H1 (cell line): ENCODE measurements around the gene MCM3AP. TPM values are rescaled to one million over a fixed set of nuclear protein-coding genes. Genes with fewer than 3 reads are reported as not detected.

Experiments
- CTCF ChIA-PET: fragments of 300-600 bp; sonication (Branson Sonifier 250); formaldehyde crosslinking; loops from one replicate; lab custom pipeline; 2021; ENCODE audit not compliant: partially characterized antibody; lab: Charles Lee
- POLR2A ChIA-PET: fragments of 300-600 bp; sonication (Branson Sonifier 250); formaldehyde crosslinking; loops from one replicate; lab custom pipeline; 2021; ENCODE audit warnings: inconsistent platforms; ENCODE audit not compliant: partially characterized antibody; lab: Charles Lee
- DNase-seq, 2 experiments: peaks; one replicate each; pipeline versions ENCODE4 v3.0.0 to v3.0.0-alpha.2; 2010 to 2022; ENCODE audit warnings: low spot score in 2 of 2, low read depth in 1 of 2, mixed read lengths in 1 of 2
- FAIRE-seq: peaks from 2 replicates; lab custom pipeline; 2011; peaks lifted over from hg19 to GRCh38; lab: Jason Lieb, UNC
- H2AFZ ChIP-seq: 2 replicates; pipeline ENCODE4 v1.8.1; 2012; ENCODE audit warnings: low read length, inconsistent platforms
- H2AK5ac ChIP-seq: 2 replicates; pipeline ENCODE4 v1.6.1; 2013; ENCODE audit warnings: low read depth, low read length
- H2BK120ac ChIP-seq: replicated peaks from 2 replicates; pipeline ENCODE3; 2013; ENCODE audit warnings: low read depth, low read length, inconsistent platforms
- H2BK12ac ChIP-seq: 2 replicates; pipeline ENCODE4 v1.6.1; 2013; ENCODE audit warnings: low read depth, low read length
- H2BK15ac ChIP-seq: 2 replicates; pipeline ENCODE4 v1.6.1; 2013; ENCODE audit warnings: low read length
- H2BK20ac ChIP-seq: 2 replicates; pipeline ENCODE4 v1.6.1; 2013; ENCODE audit warnings: low read length
- H2BK5ac ChIP-seq: 2 replicates; pipeline ENCODE4 v1.6.1; 2013; ENCODE audit warnings: low read depth, low read length
- H3K14ac ChIP-seq: 2 replicates; pipeline ENCODE4 v1.6.1; 2013; ENCODE audit warnings: inconsistent platforms; ENCODE audit not compliant: insufficient read length
- H3K18ac ChIP-seq: 2 replicates; pipeline ENCODE4 v1.6.1; 2013; ENCODE audit warnings: low read length; ENCODE audit errors: extremely low read depth
- H3K23ac ChIP-seq: 2 replicates; pipeline ENCODE4 v1.6.1; 2013; ENCODE audit warnings: inconsistent platforms; ENCODE audit not compliant: insufficient read length
- H3K23me2 ChIP-seq: 2 replicates; pipeline ENCODE4 v1.6.1; 2013; ENCODE audit warnings: low read depth, low read length
- H3K27ac ChIP-seq: 2 replicates; pipeline ENCODE4 v1.6.1; 2011; ENCODE audit warnings: low read depth, low read length, inconsistent platforms
- H3K27me3 ChIP-seq, 4 experiments: replicated peaks in 1 of 4; 1 replicate in 1 of 4; 2 replicates in 3 of 4; pipeline versions ENCODE4 v1.6.1 to v1.8.1; 2011 to 2013; ENCODE audit warnings: low read length in 3 of 4, mild to moderate bottlenecking in 3 of 4, inconsistent platforms in 2 of 4, mixed read lengths in 2 of 4, moderate library complexity in 1 of 4; ENCODE audit not compliant: control insufficient read depth in 3 of 4, insufficient read depth in 3 of 4; ENCODE audit errors: extremely low read depth in 1 of 4
- H3K36me3 ChIP-seq, 4 experiments: 2 replicates each; pipeline versions ENCODE4 v1.6.1 to v1.8.1; 2011 to 2013; ENCODE audit warnings: mild to moderate bottlenecking in 4 of 4, low read length in 3 of 4, moderate library complexity in 2 of 4, control low read depth in 1 of 4, inconsistent platforms in 1 of 4; ENCODE audit not compliant: insufficient read depth in 4 of 4, control insufficient read depth in 2 of 4
- H3K4ac ChIP-seq: replicated peaks from 2 replicates; pipeline ENCODE3; 2013; ENCODE audit warnings: low read length, low read depth, mixed read lengths, inconsistent platforms; ENCODE audit not compliant: insufficient read length
- H3K4me1 ChIP-seq, 4 experiments: replicated peaks in 1 of 4; 1 replicate in 1 of 4; 2 replicates in 3 of 4; pipeline versions ENCODE4 v1.6.1 to v1.8.1; 2011 to 2013; ENCODE audit warnings: low read length in 3 of 4, inconsistent platforms in 2 of 4, mixed read lengths in 1 of 4; ENCODE audit not compliant: insufficient read depth in 4 of 4, control insufficient read depth in 3 of 4
- H3K4me2 ChIP-seq, 2 experiments: 2 replicates each; pipeline versions ENCODE4 v1.6.1 to v1.8.1; 2011 to 2013; ENCODE audit warnings: low read depth in 2 of 2, low read length in 2 of 2, control low read depth in 1 of 2, inconsistent platforms in 1 of 2, mild to moderate bottlenecking in 1 of 2; ENCODE audit not compliant: insufficient read depth in 1 of 2
- H3K4me3 ChIP-seq, 4 experiments: fragments of 200-600, 300-600 bp in 1 of 4; sonication (generic), shearing (Covaris generic), sonication (Bioruptor Twin) in 1 of 4; 2 replicates each; pipeline versions ENCODE4 v1.5.1 to v1.8.1; 2011 to 2016; ENCODE audit warnings: low read length in 4 of 4, low read depth in 3 of 4, control low read depth in 2 of 4, inconsistent platforms in 2 of 4, mild to moderate bottlenecking in 2 of 4, mixed read lengths in 1 of 4, moderate library complexity in 1 of 4; ENCODE audit not compliant: insufficient read depth in 2 of 4; ENCODE audit errors: extremely low read depth in 1 of 4
- H3K56ac ChIP-seq: replicated peaks from 2 replicates; pipeline ENCODE3; 2013; ENCODE audit warnings: low read depth, mild to moderate bottlenecking, mixed read lengths, low read length, inconsistent platforms; ENCODE audit not compliant: insufficient read length
- H3K79me1 ChIP-seq: 2 replicates; pipeline ENCODE4 v1.6.1; 2013; ENCODE audit warnings: low read depth, low read length, control low read depth
- H3K79me2 ChIP-seq, 2 experiments: 2 replicates each; pipeline versions ENCODE4 v1.6.1 to v1.8.1; 2012 to 2013; ENCODE audit warnings: low read length in 2 of 2, mild to moderate bottlenecking in 2 of 2, inconsistent platforms in 1 of 2; ENCODE audit not compliant: insufficient read depth in 2 of 2, control insufficient read depth in 1 of 2
- H3K9ac ChIP-seq, 4 experiments: replicated peaks in 1 of 4; 1 replicate in 1 of 4; 2 replicates in 3 of 4; pipeline versions ENCODE4 v1.6.1 to v1.8.1; 2011 to 2013; ENCODE audit warnings: low read depth in 3 of 4, low read length in 3 of 4, control low read depth in 2 of 4, mild to moderate bottlenecking in 2 of 4, moderate library complexity in 2 of 4, inconsistent platforms in 1 of 4; ENCODE audit errors: extremely low read depth in 1 of 4
- H3K9me3 ChIP-seq, 2 experiments: 2 replicates each; pipeline versions ENCODE4 v1.6.1 to v1.8.1; 2012 to 2013; ENCODE audit warnings: mild to moderate bottlenecking in 2 of 2, moderate library complexity in 2 of 2, control low read depth in 1 of 2, inconsistent platforms in 1 of 2, low read depth in 1 of 2, low read length in 1 of 2, mixed read lengths in 1 of 2; ENCODE audit not compliant: insufficient read depth in 2 of 2
- H4K20me1 ChIP-seq, 2 experiments: replicated peaks in 1 of 2; 2 replicates each; pipeline versions ENCODE3 to v1.8.1; 2011 to 2013; ENCODE audit warnings: inconsistent platforms in 2 of 2, low read length in 2 of 2, mild to moderate bottlenecking in 1 of 2; ENCODE audit not compliant: insufficient read depth in 2 of 2, control insufficient read depth in 1 of 2
- H4K5ac ChIP-seq: 2 replicates; pipeline ENCODE4 v1.6.1; 2013; ENCODE audit warnings: low read length, low read depth, mixed read lengths, inconsistent platforms; ENCODE audit not compliant: insufficient read length
- H4K8ac ChIP-seq: 2 replicates; pipeline ENCODE4 v1.8.0; 2013; ENCODE audit warnings: mild to moderate bottlenecking, moderate library complexity, low read length, inconsistent platforms; ENCODE audit not compliant: insufficient read depth; ENCODE audit errors: extremely low read depth
- H4K91ac ChIP-seq: replicated peaks from 2 replicates; pipeline ENCODE3; 2013; ENCODE audit warnings: low read length, mixed read lengths, inconsistent platforms; ENCODE audit not compliant: insufficient read length
- WGBS, 2 experiments: shearing (Covaris generic) in 1 of 2; methylation state at CpG; one replicate each; pipeline versions ENCODE4 v1.1.6 to v1.1.7; 2013 to 2015; ENCODE audit warnings: low lambda C conversion rate in 2 of 2, mixed read lengths in 2 of 2, inconsistent platforms in 1 of 2, low coverage in 1 of 2, missing lambda C conversion rate in 1 of 2; ENCODE audit not compliant: insufficient replicate concordance in 2 of 2, insufficient coverage in 1 of 2, insufficient read length in 1 of 2; ENCODE audit errors: extremely low coverage in 1 of 2, missing lambda C conversion rate in 1 of 2; 5-methylcytosine and 5-hydroxymethylcytosine counted together
- polyA plus RNA-seq, 7 experiments: library from polyadenylated mRNA; depleted of rRNA in 3 of 7; stranded (reverse) in 5 of 7; unstranded in 2 of 7; fragments of >200 nt in 5 of 7; fragments of 200-250 nt in 2 of 7; gene quantifications; 1 replicate in 5 of 7; 2 replicates in 1 of 7; 4 replicates in 1 of 7; pipeline versions ENCODE4 v1.2.1 to v1.2.3, GENCODE V29; 2011 to 2013; ENCODE audit warnings: missing spikeins in 2 of 7, mixed read lengths in 2 of 7
- total RNA-seq: library from RNA; stranded (reverse); fragmentation: NEBNext Ultra II Directional; extraction: Animal tissue kit (Norgen Biotek cat#: 25700); gene quantifications from 2 replicates; pipeline ENCODE4 v1.2.1, GENCODE V29; 2021

MCM3AP gene
- total and polyA plus RNA-seq, 2 of the 8 experiments (the other 6 are each of a cell fraction or from before 2014, with no cell fraction given) = 37.2 to 119 TPM

GRCh38 chr21:46229923-46230260 is 55.5 kb downstream of the MCM3AP start:
- Histone ChIP-seq H3K14ac (no peak overlapping the region), H4K8ac (no peak overlapping the region), H3K27me3 (peaks cover 0 to 4% (median 0%) of the 10 kb centered on the region in 4 experiments; a peak in 2 of 7 replicates), H3K27ac (no peak overlapping the region), H3K23me2 (peaks cover 7% of the 10 kb centered on the region; the same call in 1 of the 2 replicates), H2AFZ (no peak overlapping the region), H2BK15ac (no peak overlapping the region), H2BK12ac (0 out of 2 replicates have a peak overlapping the region, but pooled peaks have one; percentile 84), H3K23ac (no peak overlapping the region), H3K9me3 (peaks cover 22 to 35% of the 10 kb centered on the region in 2 experiments; a peak in 3 of 4 replicates), H3K4me1 (peaks cover 3 to 12% (median 6%) of the 10 kb centered on the region in 4 experiments), H2AK5ac (no peak overlapping the region), H2BK120ac (no peak overlapping the region), H4K91ac (no peak overlapping the region), H4K5ac (no peak overlapping the region), H3K36me3 (peaks cover 10 to 55% (median 31%) of the 10 kb centered on the region in 4 experiments), H3K79me1 (peaks cover 7% of the 10 kb centered on the region; the same call in 1 of the 2 replicates), H3K56ac (no peak overlapping the region), H4K20me1 (peaks cover 0 to 11% of the 10 kb centered on the region in 2 experiments), H2BK5ac (peak overlapping the region; percentile 83), H3K4me3 (peak overlapping the region; percentile 48 to 72 (median 58)), H3K9ac (no peak overlapping the region), H3K4ac (no peak overlapping the region), H3K18ac (peak overlapping the region; percentile 95; the same call in 1 of the 2 replicates), H3K4me2 (peak overlapping the region; percentile 81 to 92), H2BK20ac (no peak overlapping the region), H3K79me2 (peaks cover 12 to 32% of the 10 kb centered on the region in 2 experiments; a peak in 3 of 4 replicates)
- FAIRE-seq (no peak), DNase-seq (no peak)
- ChIA-PET CTCF (interaction anchor here (0.6 to 1.5 kb wide), 5 partner anchors 9 to 145 kb away, joined by 3 to 4 read pairs (median 3); no protein-coding TSS in a partner anchor), POLR2A (interaction anchor here (1.0 to 2.2 kb wide), 7 partner anchors 11 to 228 kb away, joined by 3 to 8 read pairs (median 4); no protein-coding TSS in a partner anchor)
- 87% methylated on average over 6 of the region's 6 CpGs; no CpG with 5 or more reads in 1 of the 2 experiments for WGBS, 2 experiments
